Measurements from ENCODE around the gene BOK.

- TF ChIP-seq CTCF (IDR thresholded peaks at IDR 0.05; ENCODE audit: low read depth, low read length), result no peak
- no peak for TF ChIP-seq EZH2phosphoT487 (IDR thresholded peaks at IDR 0.05; ENCODE audit: low read depth)
Measured at GRCh38 chr2:241547781-241548450, 10.6 kb upstream of the BOK start.
